D721Med (cell line): ENCODE results near the gene ADD2.
"Not testable (repeated sequence)": the region's sequence is repeated elsewhere in the genome, so short reads cannot be mapped to it uniquely, and the experiment has no call there.

Source experiments
- DNase-seq: peaks from one replicate; pipeline ENCODE4 v3.0.0; 2011; ENCODE audit warnings: low spot score; ENCODE audit not compliant: insufficient read length
- FAIRE-seq: peaks from 2 replicates; lab custom pipeline; 2011; peaks lifted over from hg19 to GRCh38; lab: Jason Lieb, UNC
- TF ChIP-seq, protein P1 (sequence below): IDR thresholded peaks from 2 replicates; pipeline ENCODE4 v1.5.1; 2012; ENCODE audit warnings: mild to moderate bottlenecking, control low read depth; ENCODE audit not compliant: insufficient read depth; ENCODE audit errors: missing control alignments

The ADD2 gene

DNA sequence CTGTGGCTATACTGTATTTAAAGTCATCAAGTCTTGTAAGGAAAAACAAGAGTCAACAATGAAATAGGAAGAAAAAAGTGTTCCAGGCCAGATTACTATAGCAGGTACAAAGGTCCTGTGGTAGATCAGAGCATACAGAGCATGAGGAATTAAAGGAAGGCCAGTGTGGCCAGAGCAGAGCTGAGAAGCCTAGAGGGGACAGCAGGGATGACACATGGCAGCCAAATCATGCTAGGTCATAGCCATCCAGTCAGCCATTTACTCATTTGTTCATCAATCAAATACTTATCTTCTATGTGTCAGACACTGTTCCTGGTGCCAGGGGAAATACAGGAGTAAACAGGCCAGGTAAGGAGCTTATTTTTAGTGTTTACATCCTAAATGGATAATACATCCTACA is 24.3 kb downstream of the ADD2 start:
- DNase-seq (no peak), FAIRE-seq (no peak)
- TF ChIP-seq, protein P1, sequence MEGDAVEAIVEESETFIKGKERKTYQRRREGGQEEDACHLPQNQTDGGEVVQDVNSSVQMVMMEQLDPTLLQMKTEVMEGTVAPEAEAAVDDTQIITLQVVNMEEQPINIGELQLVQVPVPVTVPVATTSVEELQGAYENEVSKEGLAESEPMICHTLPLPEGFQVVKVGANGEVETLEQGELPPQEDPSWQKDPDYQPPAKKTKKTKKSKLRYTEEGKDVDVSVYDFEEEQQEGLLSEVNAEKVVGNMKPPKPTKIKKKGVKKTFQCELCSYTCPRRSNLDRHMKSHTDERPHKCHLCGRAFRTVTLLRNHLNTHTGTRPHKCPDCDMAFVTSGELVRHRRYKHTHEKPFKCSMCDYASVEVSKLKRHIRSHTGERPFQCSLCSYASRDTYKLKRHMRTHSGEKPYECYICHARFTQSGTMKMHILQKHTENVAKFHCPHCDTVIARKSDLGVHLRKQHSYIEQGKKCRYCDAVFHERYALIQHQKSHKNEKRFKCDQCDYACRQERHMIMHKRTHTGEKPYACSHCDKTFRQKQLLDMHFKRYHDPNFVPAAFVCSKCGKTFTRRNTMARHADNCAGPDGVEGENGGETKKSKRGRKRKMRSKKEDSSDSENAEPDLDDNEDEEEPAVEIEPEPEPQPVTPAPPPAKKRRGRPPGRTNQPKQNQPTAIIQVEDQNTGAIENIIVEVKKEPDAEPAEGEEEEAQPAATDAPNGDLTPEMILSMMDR = no peak

- DNase-seq (no peak), FAIRE-seq (no peak)
- TF ChIP-seq, protein P1 = no peak
Measured at GRCh38 chr2:70743068-70743467, 24.9 kb downstream of the ADD2 start.

GRCh38 chr2:70739492-70739891 is 28.5 kb downstream of the ADD2 start:
- DNase-seq, FAIRE-seq: not testable (repeated sequence)

DNA sequence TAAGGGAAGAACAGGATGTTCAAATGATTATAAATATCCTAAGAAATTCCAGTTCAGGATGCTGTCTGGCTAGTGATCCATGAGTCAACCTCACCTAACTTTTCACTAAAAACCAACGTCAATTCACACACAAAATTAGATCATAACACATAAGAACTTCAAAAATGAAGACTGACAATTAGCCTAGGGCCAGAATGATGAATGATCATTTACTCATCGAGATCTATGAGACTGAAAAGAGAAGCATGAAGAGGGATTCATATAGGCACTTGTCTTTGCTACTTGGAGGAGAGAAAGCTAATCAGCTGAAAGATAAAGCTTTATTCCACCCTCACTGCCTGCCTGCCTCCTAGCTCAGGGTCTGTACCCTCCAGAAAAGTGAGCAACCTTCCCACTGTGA is 29.8 kb downstream of the ADD2 start:
- no peak for FAIRE-seq
- no peak for DNase-seq
- TF ChIP-seq, protein P1 = no peak

GRCh38 chr2:70735071-70735470 is 32.9 kb downstream of the ADD2 start:
- DNase-seq (no peak), FAIRE-seq (no peak)
- TF ChIP-seq, protein P1 = no peak

DNA sequence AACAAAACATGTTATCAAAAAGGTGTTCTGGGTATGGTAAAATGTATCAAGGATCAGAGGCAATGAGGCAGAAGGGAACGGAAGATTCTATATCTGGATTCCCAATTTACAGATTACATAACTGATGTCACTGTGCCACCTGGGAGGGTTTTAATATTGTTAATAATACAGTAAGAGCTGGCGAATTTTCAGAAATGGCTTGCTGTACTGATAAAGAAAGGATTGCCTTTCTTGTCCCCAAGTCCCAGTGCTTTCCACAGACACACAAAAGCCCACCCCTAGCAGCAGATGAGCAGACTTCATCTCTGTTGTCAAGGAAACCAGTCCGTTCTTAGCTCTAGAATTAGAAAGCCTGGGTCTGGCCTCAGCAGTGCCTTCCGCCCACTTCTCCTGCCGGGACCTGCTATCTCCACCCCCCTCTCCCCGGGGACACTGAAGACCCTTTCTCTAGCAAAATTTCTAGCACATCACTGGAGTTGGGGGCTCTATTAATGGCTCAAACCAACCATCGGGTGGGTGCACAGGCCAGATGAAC is 34.3 kb downstream of the ADD2 start:
- FAIRE-seq = no peak
- TF ChIP-seq, protein P1 = no peak
- no peak for DNase-seq

- TF ChIP-seq, protein P1 = no peak
- DNase-seq (no peak), FAIRE-seq (no peak)
Measured at GRCh38 chr2:70732766-70733645, 35.0 kb downstream of the ADD2 start.
